KOPT-K1 (cell line): ENCODE measurements around the gene ME3.

ENCODE experiments used
- H3K27ac ChIP-seq: fragments of 200-600 bp; sonication (generic); 2 replicates; pipeline ENCODE4 v1.5.1; 2016; ENCODE audit warnings: antibody characterized with exemption, mild to moderate bottlenecking, low read depth, low read length; ENCODE audit not compliant: poor library complexity, severe bottlenecking
- H3K36me3 ChIP-seq: fragments of 200-600 bp; sonication (generic); 2 replicates; pipeline ENCODE4 v1.5.1; 2017; ENCODE audit warnings: antibody characterized with exemption, mild to moderate bottlenecking, low read length, moderate library complexity; ENCODE audit not compliant: insufficient read depth
- H3K9me3 ChIP-seq: fragments of 200-600 bp; sonication (generic); 2 replicates; pipeline ENCODE4 v1.5.1; 2017; ENCODE audit warnings: antibody characterized with exemption, low read length, mild to moderate bottlenecking; ENCODE audit not compliant: insufficient read depth, poor library complexity, severe bottlenecking

The ME3 gene

GRCh38 chr11:86678823-86679222 lies 6.4 kb upstream of the ME3 start:
- no peak overlapping the region for H3K27ac ChIP-seq
- no peaks in the 10 kb centered on the region for H3K36me3 ChIP-seq
- no peaks in the 10 kb centered on the region for H3K9me3 ChIP-seq

- no peak overlapping the region for H3K27ac ChIP-seq
- no peaks in the 10 kb centered on the region for H3K36me3 ChIP-seq
- H3K9me3 ChIP-seq, result no peaks in the 10 kb centered on the region
Observed at GRCh38 chr11:86678296-86678695, 5.9 kb upstream of the ME3 start.

GRCh38 chr11:86676533-86677154 lies 4.2 kb upstream of the ME3 start:
- Histone ChIP-seq H3K9me3 (peaks cover 3% of the 10 kb centered on the region), H3K27ac (no peak overlapping the region), H3K36me3 (no peaks in the 10 kb centered on the region)

GRCh38 chr11:86676010-86676409 lies 3.6 kb upstream of the ME3 start:
- Histone ChIP-seq H3K36me3 (no peaks in the 10 kb centered on the region), H3K27ac (no peak overlapping the region), H3K9me3 (peaks cover 4% of the 10 kb centered on the region)

GRCh38 chr11:86675017-86675416 lies 2.6 kb upstream of the ME3 start:
- H3K36me3 ChIP-seq, result no peaks in the 10 kb centered on the region
- H3K9me3 ChIP-seq, result peaks cover 4% of the 10 kb centered on the region
- H3K27ac ChIP-seq, result no peak overlapping the region

GRCh38 chr11:86673872-86674750 lies 1.7 kb upstream of the ME3 start:
- H3K9me3 ChIP-seq, result peaks cover 4% of the 10 kb centered on the region
- no peak overlapping the region for H3K27ac ChIP-seq
- no peaks in the 10 kb centered on the region for H3K36me3 ChIP-seq

GRCh38 chr11:86673055-86673843 lies 833 bp upstream of the ME3 start:
- peaks cover 4% of the 10 kb centered on the region for H3K9me3 ChIP-seq
- no peaks in the 10 kb centered on the region for H3K36me3 ChIP-seq
- H3K27ac ChIP-seq, result no peak overlapping the region

- Histone ChIP-seq H3K36me3 (no peaks in the 10 kb centered on the region), H3K9me3 (peaks cover 4% of the 10 kb centered on the region), H3K27ac (no peak overlapping the region)
Observed at GRCh38 chr11:86671531-86672006, 847 bp downstream of the ME3 start.

GRCh38 chr11:86670911-86671310 lies 1.5 kb downstream of the ME3 start:
- H3K27ac ChIP-seq, result no peak overlapping the region
- peaks cover 4% of the 10 kb centered on the region for H3K9me3 ChIP-seq
- H3K36me3 ChIP-seq, result no peaks in the 10 kb centered on the region

- Histone ChIP-seq H3K9me3 (peaks cover 4% of the 10 kb centered on the region), H3K27ac (no peak overlapping the region), H3K36me3 (no peaks in the 10 kb centered on the region)
Observed at GRCh38 chr11:86670181-86670580, 2.2 kb downstream of the ME3 start.

- H3K9me3 ChIP-seq, result peaks cover 4% of the 10 kb centered on the region
- no peak overlapping the region for H3K27ac ChIP-seq
- no peaks in the 10 kb centered on the region for H3K36me3 ChIP-seq
Observed at GRCh38 chr11:86669424-86669823, 3.0 kb downstream of the ME3 start.

GRCh38 chr11:86668929-86669328 lies 3.5 kb downstream of the ME3 start:
- H3K27ac ChIP-seq, result no peak overlapping the region
- H3K9me3 ChIP-seq, result peaks cover 4% of the 10 kb centered on the region
- H3K36me3 ChIP-seq, result no peaks in the 10 kb centered on the region

- no peaks in the 10 kb centered on the region for H3K9me3 ChIP-seq
- H3K36me3 ChIP-seq, result no peaks in the 10 kb centered on the region
- H3K27ac ChIP-seq, result no peak overlapping the region
Observed at GRCh38 chr11:86666193-86666592, 6.2 kb downstream of the ME3 start.

GRCh38 chr11:86664930-86665329 lies 7.5 kb downstream of the ME3 start:
- Histone ChIP-seq H3K9me3 (no peaks in the 10 kb centered on the region), H3K27ac (no peak overlapping the region), H3K36me3 (no peaks in the 10 kb centered on the region)

- Histone ChIP-seq H3K9me3 (no peaks in the 10 kb centered on the region), H3K36me3 (no peaks in the 10 kb centered on the region), H3K27ac (no peak overlapping the region)
Observed at GRCh38 chr11:86663761-86664160, 8.7 kb downstream of the ME3 start.
